Stimulated activated CD8-positive, alpha-beta memory T cell treated with anti-CD3 and anti-CD28 coated beads, Interleukin-4, amount 100 ng/mL, for 24 hours (primary cell): ENCODE data around the gene GLOD4.

Experiments used
- DNase-seq: peaks from one replicate; pipeline ENCODE4 v3.0.0-alpha.2; 2020; ENCODE audit warnings: low read depth

GLOD4 gene

DNA sequence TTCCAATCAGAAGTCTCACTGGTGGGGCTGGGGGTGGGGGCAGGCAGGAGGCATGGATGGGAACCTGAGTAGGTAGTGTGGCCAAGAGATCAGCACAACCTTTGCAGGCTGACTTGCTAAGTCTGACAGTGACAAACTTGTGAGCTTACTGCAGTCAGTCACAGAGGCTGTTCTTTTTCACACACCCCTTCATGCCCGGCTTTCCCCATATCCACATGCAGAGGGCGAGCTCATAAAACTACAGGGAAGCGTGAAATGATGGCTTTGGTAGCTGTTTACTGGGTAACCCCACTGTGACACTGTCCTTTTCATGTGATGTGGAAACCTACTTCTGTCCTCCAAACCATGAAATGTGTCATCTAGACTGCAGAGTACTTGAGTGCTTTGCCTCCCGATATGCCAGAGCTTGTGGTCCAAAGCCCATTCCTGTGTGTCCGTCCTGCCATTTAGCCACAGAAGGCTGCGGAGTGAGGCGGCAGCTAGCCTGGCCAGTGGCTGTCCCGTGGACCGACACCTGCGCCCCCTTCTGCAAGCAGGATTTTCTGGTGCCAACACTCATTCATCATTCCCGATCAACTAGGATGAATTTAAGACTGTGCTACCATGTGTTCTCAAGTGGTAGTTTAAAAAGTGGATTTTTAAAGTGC is 39.8 kb downstream of the GLOD4 start:
- DNase-seq = no peak

DNA sequence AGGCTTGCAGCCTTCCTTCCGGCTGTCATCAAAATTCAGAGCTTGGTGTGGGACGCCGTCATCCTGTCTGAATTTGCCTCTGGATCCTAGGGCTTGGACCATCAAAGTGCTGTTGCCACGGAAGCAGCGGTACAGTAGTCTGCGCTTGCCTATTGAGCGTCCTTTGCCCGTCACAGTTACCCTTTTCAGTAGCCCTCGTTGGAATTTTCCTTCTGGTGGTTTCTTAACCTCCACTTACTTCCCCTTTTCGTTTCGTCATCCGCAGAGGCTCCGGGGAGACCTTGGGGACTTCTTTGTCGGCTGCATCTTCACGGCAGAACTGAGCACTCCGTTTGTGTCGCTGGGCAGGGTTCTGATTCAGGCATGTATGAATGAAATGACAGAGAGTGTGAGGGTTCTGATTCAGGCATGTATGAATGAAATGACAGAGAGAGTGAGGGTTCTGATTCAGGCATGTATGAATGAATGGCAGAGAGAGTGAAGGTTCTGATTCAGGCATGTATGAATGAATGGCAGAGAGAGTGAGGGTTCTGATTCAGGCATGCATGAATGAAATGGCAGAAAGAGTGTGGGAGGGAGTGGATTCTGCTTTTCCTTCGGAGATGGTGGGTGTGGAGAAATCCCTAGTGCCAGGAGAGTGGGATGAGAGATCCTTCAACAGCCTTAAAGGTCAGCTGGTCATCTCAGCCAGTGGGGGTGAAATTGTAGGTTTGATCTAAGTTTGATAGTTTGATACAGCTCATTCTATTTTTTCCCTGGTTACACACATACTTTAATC is 41.7 kb downstream of the GLOD4 start:
- no peak for DNase-seq

DNA sequence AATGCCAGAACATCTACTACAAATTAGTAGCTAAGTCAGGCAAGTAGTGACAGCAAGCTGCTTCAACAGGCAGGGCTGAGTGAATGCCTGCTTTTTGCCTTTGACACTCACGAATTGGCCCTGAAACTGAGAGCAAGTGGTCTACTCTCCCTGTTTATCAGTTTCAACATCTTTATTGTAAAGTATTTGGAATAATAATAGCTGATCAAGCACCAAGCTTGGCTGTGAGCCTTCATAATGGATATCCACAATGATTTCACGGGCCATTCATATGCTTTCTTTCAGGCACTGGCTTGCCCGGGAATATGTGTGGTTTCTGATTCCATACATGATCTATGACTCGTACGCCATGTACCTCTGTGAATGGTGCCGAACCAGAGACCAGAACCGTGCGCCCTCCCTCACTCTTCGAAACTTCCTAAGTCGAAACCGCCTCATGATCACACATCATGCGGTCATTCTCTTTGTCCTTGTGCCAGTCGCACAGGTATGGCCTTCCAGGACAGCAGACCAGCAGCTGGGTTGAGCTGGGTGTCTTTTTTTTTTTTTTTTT is 44.4 kb downstream of the GLOD4 start:
- DNase-seq = no peak

DNA sequence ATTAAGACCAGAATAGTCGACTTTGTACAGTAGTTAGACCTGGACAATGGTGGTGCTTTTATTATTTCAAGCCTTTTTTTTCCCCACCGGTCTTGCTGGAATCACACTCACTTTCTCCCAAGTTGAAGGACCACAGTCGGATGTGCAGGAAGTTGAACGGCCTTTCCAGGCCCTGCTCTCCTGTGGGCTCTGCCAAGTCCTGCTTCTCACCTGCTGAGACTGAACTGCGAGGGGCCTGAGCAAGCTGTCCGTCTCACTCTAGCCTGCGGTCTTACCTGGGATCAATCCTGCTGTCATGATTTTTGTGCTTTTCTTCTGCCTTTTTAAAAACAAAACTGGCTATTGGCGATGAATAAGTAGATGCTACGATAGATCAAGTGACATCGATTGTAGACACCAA is 48.3 kb downstream of the GLOD4 start:
- no peak for DNase-seq

DNA sequence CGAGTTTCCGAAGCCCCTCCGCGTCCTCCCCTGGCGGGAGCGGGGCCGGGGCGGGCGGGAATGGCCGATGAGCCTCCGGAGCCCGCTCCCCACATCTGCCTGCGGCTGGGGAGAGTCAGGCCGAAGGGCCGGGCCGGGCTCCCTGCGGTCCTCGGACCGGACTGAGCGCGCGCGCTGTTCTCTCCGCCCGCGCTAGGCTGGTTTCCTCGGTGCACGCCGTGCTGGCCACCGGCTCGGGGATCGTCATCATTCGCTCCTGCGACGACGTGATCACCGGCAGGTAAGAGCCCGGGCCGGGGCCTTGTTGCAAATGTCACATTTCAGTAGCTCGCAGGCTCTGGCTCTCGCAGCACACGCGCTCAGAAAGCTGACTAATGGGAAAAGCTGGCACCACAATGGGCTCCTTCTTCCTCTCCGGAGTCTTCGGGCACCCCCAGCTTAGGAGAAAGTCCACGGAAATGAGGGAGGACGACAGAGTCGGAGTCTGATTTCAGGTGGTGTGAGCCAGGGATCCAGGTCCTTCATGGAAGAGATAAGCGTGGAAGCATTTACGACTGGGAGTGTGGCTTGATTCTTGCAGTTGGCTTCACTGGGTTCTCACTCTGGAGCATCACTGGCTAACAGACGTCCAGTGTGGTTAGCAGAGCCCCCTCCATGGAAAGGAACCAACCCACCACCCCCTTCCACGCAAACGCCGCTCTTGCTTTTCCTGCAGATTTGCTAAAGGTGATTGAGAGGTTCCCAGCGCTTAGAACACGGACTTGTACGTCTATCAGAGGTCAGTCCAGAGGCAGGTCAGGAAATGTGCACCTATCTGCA is 49.0 kb downstream of the GLOD4 start:
- DNase-seq = no peak

DNA sequence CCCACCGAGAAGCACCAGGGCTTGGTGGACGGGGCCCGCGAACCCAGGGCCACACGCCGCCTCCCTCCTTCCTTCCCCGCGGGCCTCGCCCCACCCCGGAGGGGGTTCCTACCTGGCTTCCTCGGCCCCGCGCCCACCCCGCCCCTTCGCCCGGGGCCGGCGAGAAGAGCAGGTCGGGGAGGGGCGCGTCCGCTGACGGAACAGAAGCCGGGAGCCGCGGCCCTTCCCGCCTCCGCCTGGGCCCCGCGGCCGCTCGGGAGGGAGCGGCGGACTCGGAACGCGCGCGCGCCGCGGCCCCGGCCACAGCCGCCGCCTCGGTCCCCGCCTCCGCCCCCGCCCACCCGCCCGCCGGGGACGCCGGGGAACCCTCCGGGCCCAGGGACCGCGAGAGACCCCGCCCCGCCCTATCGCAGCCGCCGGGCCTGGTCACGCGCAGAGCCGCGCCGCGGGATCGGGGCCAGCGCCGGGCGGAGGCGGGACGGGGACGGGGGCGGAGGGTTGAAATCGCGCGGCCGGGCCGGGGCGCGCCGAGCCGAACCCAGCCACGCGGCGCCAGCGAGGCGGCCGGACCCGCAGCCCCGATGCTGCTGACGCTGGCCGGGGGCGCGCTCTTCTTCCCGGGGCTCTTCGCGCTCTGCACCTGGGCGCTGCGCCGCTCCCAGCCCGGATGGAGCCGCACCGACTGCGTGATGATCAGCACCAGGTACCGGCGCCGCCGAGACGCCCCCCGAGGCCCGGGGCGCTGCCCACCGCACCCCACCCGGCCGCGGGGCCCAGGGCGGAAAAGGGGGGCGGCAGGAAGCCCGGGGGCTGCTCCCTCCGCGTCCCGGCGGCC is 49.8 kb downstream of the GLOD4 start, which contains the start of gene TLCD3A:
TLCD3A (plus strand) TSS at position 530 of the 835 bp plus-strand sequence; CDS start at position 582, 52 bp downstream.
- peak; percentile 34 for DNase-seq

DNA sequence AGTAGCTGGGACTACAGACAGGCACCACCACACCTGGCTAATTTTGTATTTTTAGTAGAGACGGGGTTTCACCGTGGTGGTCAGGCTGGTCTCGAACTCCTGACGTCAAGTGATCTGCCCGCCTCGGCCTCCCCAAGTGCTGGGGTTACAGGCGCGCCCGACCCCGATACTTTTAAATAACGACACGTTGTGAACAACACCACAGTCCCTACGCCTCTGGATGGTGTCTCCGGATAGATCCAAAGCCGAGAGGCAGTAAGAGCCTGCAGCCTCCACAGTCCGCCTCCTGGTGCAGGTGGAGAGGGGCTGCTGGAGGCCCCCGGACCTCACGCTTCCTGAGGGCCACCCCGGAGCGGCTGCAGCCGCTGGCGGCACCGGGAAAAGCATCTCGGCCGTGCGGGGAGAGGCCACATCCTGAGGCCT is 50.4 kb downstream of the GLOD4 start:
- no peak for DNase-seq

DNA sequence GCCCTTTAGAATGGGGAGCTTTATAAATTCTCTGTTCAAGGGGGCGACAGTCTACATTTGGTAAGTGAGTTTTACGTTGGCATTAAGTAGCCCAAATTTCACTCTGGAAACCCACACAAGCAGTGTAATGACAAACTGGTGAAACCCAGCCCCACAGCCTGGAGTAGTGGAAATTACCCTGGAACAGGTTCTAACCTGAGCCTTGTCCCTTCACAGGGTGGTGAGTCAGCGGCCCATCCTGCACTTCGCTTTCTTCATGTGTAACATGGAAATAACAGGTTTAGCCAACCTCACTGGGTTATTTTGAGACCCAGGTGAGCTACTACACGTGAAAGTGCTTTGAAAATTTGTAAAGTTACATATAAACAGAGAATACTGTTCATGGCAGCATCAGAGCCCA is 53.2 kb downstream of the GLOD4 start:
- DNase-seq = no peak

DNA sequence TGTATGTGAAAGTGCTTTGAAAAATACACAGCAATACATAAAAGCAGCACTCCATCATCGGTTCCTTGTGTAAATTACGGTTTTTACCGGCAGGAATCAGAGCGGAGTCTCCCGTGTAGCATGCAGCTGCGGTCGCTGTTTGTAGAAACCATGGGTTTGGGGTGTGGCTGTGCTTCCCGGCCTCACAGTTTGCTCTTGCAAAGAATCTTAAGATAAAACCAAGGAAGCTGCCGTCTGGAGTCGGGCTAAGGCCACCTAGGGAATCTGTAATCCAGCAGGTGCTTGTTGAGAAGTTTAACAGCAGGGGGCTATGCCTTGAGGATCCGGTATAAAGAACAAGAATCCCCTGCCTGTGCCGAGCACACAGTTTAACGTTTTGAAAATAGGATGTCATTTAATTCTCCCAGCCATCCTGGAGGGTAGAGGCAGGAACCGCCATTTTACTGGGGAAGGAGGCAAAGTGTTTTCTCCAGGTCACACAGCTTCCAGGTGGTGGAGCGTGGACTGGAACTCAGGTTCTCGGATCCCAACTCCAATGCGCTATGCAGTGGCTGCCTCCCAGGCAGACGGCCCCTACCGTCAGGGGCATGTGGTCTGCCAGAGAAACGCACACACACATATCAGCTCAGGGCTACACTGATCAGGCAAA is 55.7 kb downstream of the GLOD4 start:
- DNase-seq = no peak

DNA sequence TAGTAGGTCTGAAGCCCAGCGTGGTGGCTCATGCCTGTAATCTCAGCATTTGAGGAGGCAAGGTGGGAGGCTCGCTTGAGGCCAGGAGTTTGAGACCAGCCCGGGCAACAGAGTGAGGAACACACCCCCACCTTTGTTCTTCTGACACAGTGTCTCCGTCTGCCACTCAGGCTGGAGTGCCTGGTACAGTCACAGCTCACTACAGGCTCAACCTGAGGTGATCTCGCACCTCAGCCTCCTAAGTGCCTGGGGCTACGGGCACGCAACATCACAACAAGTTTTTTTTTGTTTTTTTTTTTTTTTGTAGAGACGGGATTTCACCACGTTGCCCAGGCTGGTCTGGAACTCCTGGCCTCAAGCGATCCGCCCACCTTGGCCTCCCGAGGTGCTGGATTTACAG is 56.3 kb downstream of the GLOD4 start:
- no peak for DNase-seq

DNA sequence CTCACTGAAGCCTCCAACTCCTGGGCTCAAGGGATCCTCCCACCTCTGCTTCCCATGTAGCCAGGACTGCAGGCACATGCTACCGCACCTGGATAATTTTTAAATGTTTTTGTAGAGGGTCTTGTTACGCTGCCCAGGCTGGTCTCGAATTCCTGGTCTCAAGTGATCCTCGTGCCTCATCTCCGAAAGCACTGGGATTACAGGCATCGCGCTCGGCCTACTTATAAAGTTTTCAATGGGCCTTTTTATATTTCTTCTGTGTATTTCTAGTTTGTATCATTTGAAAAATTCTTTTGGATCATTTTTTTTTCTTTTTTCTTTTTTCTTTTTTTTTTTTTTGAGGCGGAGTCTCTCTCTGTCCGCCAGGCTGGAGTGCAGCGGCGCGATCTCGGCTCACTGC is 57.0 kb downstream of the GLOD4 start:
- no peak for DNase-seq

DNA sequence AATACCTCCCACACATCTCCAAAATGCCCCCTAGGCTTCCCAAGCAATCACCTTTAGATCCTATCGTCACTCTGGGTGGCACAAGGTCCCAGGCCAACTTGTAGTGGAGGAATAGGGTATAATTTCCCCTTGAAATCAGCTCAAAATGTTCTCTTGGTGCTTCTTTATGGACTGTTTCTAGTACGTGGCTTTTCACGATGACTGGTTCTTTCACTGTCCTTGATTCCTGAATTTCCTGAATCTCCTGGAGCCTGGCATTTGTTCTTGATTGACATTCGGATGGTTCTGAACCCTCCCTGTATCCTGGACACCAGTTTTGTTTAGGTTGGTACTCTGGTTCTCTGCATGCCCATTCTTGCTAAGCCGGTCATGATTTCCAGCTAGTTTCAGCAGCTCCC is 60.5 kb downstream of the GLOD4 start:
- DNase-seq = no peak

DNA sequence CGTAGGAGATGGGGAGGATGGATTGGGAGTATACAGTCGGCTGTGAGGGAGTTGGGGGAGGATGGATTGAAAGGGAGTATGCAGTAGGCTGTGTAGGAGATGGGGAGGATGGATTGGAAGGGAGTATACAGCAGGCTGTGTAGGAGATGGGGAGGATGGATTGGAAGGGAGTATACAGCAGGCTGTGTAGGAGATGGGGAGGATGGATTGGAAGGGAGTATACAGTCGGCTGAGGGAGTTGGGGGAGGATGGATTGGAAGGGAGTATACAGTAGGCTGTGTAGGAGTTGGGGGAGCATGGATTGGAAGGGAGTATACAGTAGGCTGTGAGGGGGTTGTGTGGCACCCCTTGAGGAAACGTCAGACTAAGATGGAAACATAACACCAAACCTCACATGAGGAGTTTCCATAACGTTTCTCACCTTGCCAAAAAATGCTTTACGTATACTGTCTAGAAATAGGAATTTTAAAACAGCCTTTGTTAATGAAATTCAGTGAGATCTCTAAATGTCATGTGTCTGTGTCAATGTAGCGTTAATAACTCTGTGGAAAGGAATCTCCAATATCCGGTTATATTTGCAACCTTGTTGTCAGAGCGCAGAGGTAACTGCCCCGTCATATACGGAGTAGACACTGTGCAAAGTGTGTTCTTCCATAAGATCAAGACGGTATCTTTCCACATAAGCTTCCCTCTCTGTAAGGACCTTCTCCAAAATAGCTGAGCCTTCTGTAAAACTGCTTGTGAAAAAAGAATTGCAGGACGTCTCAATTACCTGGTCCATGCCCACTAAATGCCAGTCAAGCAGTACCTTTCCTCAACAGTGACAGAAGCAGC is 61.2 kb downstream of the GLOD4 start:
- DNase-seq = no peak

DNA sequence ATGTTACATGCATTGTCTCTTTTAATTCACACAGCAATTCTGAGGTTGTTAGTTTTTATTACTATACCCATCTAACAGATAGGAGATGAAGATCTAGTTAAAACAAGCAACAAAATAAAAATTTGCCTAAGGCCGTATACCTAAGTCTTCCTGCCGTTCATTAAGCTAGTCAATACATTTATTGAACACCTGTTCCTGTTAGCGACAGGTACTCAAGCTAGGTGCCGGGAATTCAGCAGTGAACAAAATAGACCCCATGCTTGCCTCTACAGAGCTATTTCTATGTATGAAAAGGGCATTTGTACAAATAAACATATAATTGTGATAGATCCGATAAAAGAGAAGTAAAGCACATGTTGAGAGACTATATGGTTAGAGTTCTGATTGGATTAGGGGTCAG is 64.0 kb downstream of the GLOD4 start:
- DNase-seq = no peak
